MCF 10A (cell line): ENCODE results near the gene PHF13. TPM values are rescaled to one million over a fixed set of nuclear protein-coding genes. Genes with fewer than 3 reads are reported as not detected.

Experiments used
- BruUV-seq: library from RNA; stranded (reverse); fragments of 400-500 nt; replicated peaks from 2 replicates; lab custom pipeline; 2021; lab: Mats Ljungman, UMichigan
- CTCF ChIA-PET: fragments of 300-600 bp; sonication (Branson Sonifier 250); formaldehyde crosslinking; extraction: SDS; loops from one replicate; lab custom pipeline; 2021; ENCODE audit warnings: antibody characterized with exemption, inconsistent platforms; lab: Yijun Ruan, JAX
- POLR2A ChIA-PET: fragments of 300-600, 350-650 bp; sonication (Branson Sonifier 250); formaldehyde crosslinking; extraction: SDS; loops from one replicate; lab custom pipeline; 2020; ENCODE audit warnings: antibody characterized with exemption, inconsistent platforms; lab: Yijun Ruan, JAX
- DNase-seq: peaks from one replicate; pipeline ENCODE4 v3.0.0-alpha.2; 2018; ENCODE audit not compliant: unreplicated experiment
- H3K27ac Mint-ChIP-seq: one replicate; pipeline ENCODE4 v1.8.0; 2022; ENCODE audit warnings: mild to moderate bottlenecking, low read depth, mixed read lengths; ENCODE audit not compliant: unreplicated experiment
- H3K27me3 Mint-ChIP-seq: one replicate; pipeline ENCODE4 v1.8.0; 2022; ENCODE audit warnings: mixed read lengths; ENCODE audit not compliant: insufficient read depth, unreplicated experiment
- H3K36me3 Mint-ChIP-seq: one replicate; pipeline ENCODE4 v1.8.0; 2022; ENCODE audit warnings: mild to moderate bottlenecking, moderate library complexity, mixed read lengths; ENCODE audit not compliant: insufficient read depth, unreplicated experiment
- H3K4me1 Mint-ChIP-seq: one replicate; pipeline ENCODE4 v1.8.0; 2022; ENCODE audit warnings: mixed read lengths; ENCODE audit not compliant: insufficient read depth, unreplicated experiment
- H3K4me3 Mint-ChIP-seq: one replicate; pipeline ENCODE4 v1.8.0; 2022; ENCODE audit warnings: mild to moderate bottlenecking, moderate library complexity, mixed read lengths; ENCODE audit not compliant: unreplicated experiment
- H3K9me3 Mint-ChIP-seq: one replicate; pipeline ENCODE4 v1.8.0; 2022; ENCODE audit warnings: mixed read lengths; ENCODE audit not compliant: unreplicated experiment
- intact Hi-C: fragments of 100-400 bp; cut with micrococcal nuclease; formaldehyde crosslinking; loops from 2 replicates; pipeline ENCODE4 v1.14.1; 2022
- total RNA-seq: library from RNA; stranded (reverse); gene quantifications from 2 replicates; pipeline ENCODE4 v1.2.3, GENCODE V29; 2022
- TF ChIP-seq, protein P1 (sequence below): fragments of 200-600 bp; IDR thresholded peaks from one replicate; pipeline ENCODE4 v1.8.0; 2022; ENCODE audit warnings: antibody characterized with exemption, mild to moderate bottlenecking; ENCODE audit not compliant: unreplicated experiment

The PHF13 gene
- total RNA-seq, 1 experiment from 2014 or later = 10.3 TPM

DNA sequence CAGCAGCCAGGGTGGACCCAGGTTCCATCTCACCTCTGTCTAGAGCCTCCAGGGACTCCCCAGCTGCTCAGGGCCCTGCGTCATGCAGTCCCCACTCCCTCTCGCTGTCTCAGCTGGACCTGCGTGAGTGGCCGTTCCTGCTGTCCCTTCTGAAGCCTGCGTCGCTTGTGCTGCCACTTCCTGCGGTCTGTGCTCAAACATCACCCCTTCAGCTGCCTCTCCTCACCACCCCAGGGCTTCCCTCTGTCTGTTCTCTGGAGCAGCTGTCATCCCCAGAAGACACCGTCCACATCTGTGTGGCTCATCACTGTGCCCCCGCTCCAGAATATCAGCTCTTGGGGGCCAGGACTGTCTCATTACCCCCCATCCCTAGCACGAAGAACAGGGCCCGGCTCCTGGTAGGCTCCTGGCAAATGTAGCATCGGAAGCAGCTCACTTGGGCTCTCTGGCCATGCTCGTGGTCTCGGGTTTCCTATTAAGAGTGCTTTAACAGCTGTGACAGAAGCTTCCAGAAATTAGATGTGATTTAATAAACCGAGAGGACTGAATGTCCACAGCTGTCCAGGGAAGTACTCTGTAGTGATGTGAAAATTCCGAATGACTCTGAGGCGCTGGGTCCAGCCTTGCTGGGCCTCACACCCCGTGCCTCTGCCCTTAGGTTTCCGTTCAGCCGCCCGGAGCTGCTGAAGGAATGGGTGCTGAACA lies 14.5 kb downstream of the PHF13 start:
- intact Hi-C loops = no loop called here
- H3K27ac Mint-ChIP-seq = no peak overlapping the region
- H3K9me3 Mint-ChIP-seq = no peaks in the 10 kb centered on the region
- H3K4me3 Mint-ChIP-seq = peak overlapping the region; percentile 84
- ChIA-PET POLR2A (no interaction called here), CTCF (interaction anchor here (1.0 to 1.3 kb wide), 4 partner anchors 10 to 189 kb away, joined by 3 to 5 read pairs (median 4); partner anchors contain the start of genes NOL9 and TAS1R1)
- TF ChIP-seq, protein P1, sequence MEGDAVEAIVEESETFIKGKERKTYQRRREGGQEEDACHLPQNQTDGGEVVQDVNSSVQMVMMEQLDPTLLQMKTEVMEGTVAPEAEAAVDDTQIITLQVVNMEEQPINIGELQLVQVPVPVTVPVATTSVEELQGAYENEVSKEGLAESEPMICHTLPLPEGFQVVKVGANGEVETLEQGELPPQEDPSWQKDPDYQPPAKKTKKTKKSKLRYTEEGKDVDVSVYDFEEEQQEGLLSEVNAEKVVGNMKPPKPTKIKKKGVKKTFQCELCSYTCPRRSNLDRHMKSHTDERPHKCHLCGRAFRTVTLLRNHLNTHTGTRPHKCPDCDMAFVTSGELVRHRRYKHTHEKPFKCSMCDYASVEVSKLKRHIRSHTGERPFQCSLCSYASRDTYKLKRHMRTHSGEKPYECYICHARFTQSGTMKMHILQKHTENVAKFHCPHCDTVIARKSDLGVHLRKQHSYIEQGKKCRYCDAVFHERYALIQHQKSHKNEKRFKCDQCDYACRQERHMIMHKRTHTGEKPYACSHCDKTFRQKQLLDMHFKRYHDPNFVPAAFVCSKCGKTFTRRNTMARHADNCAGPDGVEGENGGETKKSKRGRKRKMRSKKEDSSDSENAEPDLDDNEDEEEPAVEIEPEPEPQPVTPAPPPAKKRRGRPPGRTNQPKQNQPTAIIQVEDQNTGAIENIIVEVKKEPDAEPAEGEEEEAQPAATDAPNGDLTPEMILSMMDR = no peak
- H3K4me1 Mint-ChIP-seq = peaks cover 8% of the 10 kb centered on the region
- no peak for DNase-seq
- no peaks in the 10 kb centered on the region for H3K27me3 Mint-ChIP-seq
- peaks cover 55% of the 10 kb centered on the region for H3K36me3 Mint-ChIP-seq
- no TSS peak for BruUV-seq

DNA sequence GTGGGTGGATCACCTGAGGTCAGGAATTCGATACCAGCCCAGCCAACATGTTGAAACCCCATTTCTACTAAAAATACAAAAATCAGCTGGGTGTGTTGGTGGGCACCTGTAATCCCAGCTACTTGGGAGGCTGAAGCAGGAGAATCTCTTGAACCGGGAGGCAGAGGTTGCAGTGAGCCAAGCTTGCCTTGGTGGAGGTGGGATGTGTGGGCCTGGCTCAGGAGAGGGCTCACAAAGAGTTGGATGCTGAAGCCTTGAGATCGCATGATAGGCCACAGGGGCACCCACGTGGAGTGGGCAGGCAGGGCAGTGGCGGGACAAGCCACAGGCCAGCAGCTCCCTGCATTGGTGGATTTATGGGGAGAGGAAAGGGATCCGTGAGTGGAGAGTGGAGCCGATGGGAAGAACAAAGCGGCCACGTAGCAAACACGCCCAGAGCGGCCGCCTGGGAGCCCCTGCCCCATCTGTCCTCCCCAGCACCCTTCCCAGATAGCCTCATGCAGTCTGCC lies 15.5 kb downstream of the PHF13 start:
- H3K4me1 Mint-ChIP-seq = peaks cover 8% of the 10 kb centered on the region
- peak overlapping the region; percentile 49 for H3K27ac Mint-ChIP-seq
- TF ChIP-seq, protein P1 = no peak
- no TSS peak for BruUV-seq
- DNase-seq = no peak
- H3K4me3 Mint-ChIP-seq = no peak overlapping the region
- no peaks in the 10 kb centered on the region for H3K9me3 Mint-ChIP-seq
- H3K27me3 Mint-ChIP-seq = no peaks in the 10 kb centered on the region
- peaks cover 58% of the 10 kb centered on the region for H3K36me3 Mint-ChIP-seq
- intact Hi-C loops = no loop called here
- ChIA-PET CTCF (interaction anchor here (0.9 to 1.1 kb wide), 3 partner anchors 11 to 190 kb away, joined by 3 to 4 read pairs (median 4); no protein-coding TSS in a partner anchor), POLR2A (interaction anchor here (0.6 to 1.4 kb wide), 2 partner anchors 9 to 13 kb away, joined by 3 to 5 read pairs; no protein-coding TSS in a partner anchor)

DNA sequence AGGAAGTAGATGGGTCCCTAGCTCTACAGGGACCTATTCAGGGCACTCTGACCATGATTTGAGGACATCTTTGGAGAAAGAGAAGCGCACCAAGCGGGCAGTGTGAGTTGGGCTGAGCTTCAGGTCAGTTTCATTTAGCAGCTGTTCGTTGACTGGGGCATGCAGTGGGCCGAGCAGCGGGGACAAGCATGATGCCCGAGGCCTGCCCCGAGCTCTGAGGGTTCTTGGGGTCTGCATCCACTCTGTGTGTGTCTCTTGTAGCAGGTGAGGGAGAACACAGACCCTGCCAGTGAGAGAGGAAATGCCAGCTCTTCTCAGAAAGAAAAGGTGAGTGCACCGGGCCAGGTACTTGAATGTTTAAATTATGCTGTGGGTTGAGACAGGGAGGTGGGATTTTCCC lies 16.5 kb downstream of the PHF13 start:
- Mint-ChIP-seq H3K4me3 (no peak overlapping the region), H3K9me3 (no peaks in the 10 kb centered on the region), H3K4me1 (peaks cover 8% of the 10 kb centered on the region), H3K27ac (no peak overlapping the region), H3K36me3 (peaks cover 64% of the 10 kb centered on the region), H3K27me3 (no peaks in the 10 kb centered on the region)
- CTCF ChIA-PET = interaction anchor here (0.6 to 0.9 kb wide), 4 partner anchors 11 to 763 kb away, joined by 3 to 4 read pairs (median 3); no protein-coding TSS in a partner anchor
- BruUV-seq = no TSS peak
- DNase-seq = no peak
- POLR2A ChIA-PET = interaction anchor here (0.6 to 1.4 kb wide), 2 partner anchors 10 to 14 kb away, joined by 3 to 5 read pairs; no protein-coding TSS in a partner anchor
- intact Hi-C loops = no loop called here
- TF ChIP-seq, protein P1 = no peak

DNA sequence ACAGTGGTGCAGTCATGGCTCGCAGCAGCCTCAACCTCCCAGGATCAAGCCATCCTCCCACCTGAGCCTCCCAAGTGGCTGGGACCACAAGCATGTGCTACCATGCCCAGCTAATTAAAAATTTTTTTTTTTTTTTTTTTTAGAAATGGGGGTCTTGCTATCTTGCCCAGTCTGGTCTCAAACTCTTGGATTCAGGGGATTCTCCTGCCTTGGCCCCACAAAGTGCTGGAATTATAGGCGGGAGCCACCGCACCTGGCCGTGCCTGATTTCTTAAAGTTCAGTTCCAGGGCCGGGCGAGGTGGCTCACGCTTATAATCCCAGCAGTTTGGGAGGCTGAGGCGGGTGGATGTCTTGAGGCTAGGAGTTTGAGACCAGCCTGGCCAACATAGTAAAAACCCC lies 17.5 kb downstream of the PHF13 start:
- no peaks in the 10 kb centered on the region for H3K9me3 Mint-ChIP-seq
- H3K27me3 Mint-ChIP-seq = no peaks in the 10 kb centered on the region
- CTCF ChIA-PET = no interaction called here
- intact Hi-C loops = no loop called here
- H3K36me3 Mint-ChIP-seq = peaks cover 71% of the 10 kb centered on the region
- peaks cover 8% of the 10 kb centered on the region for H3K4me1 Mint-ChIP-seq
- TF ChIP-seq, protein P1 = no peak
- no peak overlapping the region for H3K4me3 Mint-ChIP-seq
- no peak overlapping the region for H3K27ac Mint-ChIP-seq
- no TSS peak for BruUV-seq
- no peak for DNase-seq
- POLR2A ChIA-PET = no interaction called here
